ENCODE results near the gene SH3PXD2B.
A peak's percentile ranks its signal among the peaks of the same experiment; 100 is the strongest.
"Not testable (repeated sequence)": the region's sequence is repeated elsewhere in the genome, so short reads cannot be mapped to it uniquely, and the experiment has no call there.

The SH3PXD2B gene

GRCh38 chr5:172334196-172334595, 120.1 kb downstream of the SH3PXD2B start:
- DNase-seq, result peak; percentile 6 to 16

- not testable (repeated sequence) for DNase-seq
Observed at GRCh38 chr5:172326901-172327300, 127.4 kb downstream of the SH3PXD2B start.

- no peak for DNase-seq
Observed at GRCh38 chr5:172325452-172325851, 128.9 kb downstream of the SH3PXD2B start.

DNA sequence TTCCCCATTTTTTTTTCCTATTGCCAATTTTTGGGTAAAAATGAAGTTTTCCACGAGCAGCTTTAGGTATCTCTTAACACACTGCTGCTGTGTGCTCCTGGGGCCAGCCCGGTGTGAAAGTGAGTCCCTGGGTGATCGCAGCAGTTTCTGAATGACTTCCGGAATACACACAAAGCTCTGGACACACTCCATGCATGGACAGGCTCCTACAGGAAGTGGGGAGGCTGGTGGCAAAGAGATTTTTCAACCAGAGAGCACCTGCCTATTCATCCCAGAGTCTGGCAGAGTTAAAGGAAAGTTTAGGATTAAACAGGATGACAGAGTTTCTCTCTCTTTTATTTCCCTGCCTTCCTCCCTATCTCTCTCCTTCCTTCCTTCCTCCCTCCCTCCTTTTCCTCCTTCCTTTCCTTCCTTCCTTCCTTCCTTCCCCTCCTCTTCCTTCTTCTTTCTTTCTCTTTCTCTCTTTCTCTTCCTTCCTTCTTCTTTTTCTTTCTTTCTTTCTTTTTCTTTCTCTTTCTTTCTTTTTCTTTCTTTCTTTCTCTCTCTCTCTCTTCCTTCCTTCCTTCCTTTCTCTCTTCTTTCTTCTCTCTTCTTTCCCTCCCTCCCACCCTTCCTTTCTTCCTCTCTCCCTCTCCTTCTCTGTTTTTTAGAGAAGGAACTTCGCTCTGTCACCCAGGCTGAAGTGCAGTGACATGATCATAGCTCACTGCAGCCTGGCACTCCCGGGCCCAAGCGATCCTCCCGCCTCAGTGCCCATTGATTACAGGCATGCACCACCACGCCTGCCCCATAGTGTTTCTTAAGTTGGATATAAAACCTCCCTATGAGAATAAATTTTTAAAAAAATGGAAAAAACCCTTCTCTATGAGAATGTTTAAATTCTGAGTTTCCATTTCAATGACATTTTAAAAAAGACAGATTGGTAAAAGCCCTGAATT, 132.0 kb downstream of the SH3PXD2B start:
- no peak for DNase-seq

- no peak for DNase-seq
Observed at GRCh38 chr5:172321593-172321992, 132.7 kb downstream of the SH3PXD2B start.

GRCh38 chr5:172319708-172320441, 134.4 kb downstream of the SH3PXD2B start:
- no peak for DNase-seq

- no peak for DNase-seq
Observed at GRCh38 chr5:172315587-172316493, 138.5 kb downstream of the SH3PXD2B start.

DNA sequence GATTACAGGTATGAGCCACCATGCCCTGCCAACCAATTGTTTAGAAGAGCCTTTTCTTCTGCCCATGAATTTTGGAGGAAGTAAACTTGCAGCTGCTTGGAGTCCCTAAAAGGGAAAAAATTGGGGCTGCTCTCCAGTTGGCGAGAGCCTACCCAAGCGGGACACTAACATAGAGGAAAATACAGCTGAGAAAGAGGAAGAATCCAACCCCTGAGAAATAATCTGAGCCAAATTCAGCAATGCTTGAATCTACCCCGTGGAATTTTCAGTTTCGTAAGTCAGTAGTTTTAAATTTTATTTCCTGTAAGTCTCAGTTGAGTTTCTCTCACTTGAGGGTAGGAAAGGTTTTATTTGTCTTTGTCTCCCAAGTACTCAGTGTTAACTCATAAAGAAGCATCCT, 140.4 kb downstream of the SH3PXD2B start:
- no peak for DNase-seq

- no peak for DNase-seq
Observed at GRCh38 chr5:172312286-172312685, 142.0 kb downstream of the SH3PXD2B start.

DNA sequence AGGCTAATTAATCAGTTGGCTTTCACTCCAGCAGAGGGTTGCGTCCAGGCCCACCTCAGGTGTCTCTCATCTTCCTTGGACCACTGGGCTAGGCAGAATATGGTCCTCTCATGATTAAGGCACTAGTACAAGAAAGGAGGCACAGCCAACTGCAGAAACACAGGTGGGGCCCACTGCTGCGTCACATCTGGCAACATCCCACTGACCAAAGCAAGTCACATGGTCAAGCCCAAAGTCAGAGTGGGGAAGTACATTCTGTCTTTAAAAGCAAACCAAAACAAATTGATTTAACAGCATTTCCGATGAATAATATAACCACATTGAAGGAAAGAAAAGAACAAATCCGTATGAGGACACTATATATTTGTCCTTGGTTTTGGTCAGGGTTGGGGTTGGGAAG, 142.7 kb downstream of the SH3PXD2B start:
- DNase-seq, result no peak

- DNase-seq, result no peak
Observed at GRCh38 chr5:172311026-172311425, 143.3 kb downstream of the SH3PXD2B start.

- no peak for DNase-seq
Observed at GRCh38 chr5:172305380-172305779, 148.9 kb downstream of the SH3PXD2B start.

DNA sequence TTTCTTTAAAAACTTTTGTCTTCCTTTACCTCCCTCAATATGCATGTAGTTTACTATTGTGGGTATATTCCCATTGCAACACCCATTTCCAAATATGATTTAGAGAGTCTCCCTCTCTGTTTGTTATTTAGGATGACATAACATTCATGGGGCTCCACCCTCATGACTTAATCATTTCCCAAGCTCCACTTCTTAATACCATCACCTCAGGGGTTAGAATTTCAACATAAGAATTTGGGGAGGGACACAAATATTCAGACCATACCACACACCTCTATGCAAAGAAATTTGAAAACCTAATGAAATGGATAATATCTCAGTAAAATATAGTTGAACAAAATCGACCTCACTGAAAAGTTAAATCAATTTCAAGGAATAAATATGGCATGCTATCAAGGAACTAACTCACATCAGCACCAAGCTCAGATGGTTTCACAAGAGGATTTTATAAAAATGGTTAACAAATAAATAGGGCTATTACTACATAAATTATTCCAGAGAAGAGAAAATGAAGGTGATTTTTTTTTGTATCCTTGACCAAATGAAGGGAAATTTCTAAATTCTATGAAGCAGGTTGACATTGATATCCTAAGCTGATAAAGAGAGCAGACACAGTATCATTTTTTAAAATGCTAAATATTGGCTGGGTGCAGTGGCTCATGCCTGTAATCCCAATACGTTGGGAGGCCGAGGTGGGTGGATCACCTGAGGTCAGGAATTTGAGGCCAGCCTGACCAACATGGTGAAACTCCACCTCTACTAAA, 150.6 kb downstream of the SH3PXD2B start:
- no peak for DNase-seq

- DNase-seq, result no peak
Observed at GRCh38 chr5:172303162-172303561, 151.2 kb downstream of the SH3PXD2B start.

DNA sequence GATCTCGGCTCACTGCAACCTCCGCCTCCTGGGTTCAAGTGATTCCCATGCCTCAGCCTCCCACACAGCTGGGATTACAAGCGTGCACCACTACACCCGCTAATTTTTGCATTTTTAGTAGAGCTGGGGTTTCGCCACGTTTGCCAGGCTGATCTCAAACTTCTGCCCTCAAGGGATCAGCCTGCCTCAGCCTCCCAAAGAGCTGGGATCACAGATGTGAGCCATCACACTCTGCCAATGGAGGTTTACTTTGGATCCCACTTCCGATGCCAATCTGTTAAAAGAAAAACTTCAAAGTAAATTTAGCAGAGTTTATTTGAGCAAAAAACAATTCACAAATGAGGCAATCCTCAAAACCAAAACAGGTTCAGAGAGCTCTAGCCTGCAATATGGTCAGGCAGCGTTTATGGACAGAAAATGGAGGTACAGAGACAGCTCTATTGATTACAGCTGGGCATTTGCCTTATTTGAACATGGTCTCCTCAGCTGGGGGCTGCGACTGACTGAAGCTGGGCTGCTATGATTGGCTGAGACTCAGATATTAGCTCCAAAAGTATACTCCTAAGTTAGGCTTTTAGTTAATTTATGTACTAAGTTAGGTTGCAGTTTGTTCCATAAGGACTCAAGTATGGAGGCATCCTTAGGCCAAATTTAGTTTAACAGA, 152.1 kb downstream of the SH3PXD2B start:
- no peak for DNase-seq

GRCh38 chr5:172299916-172300439, 154.3 kb downstream of the SH3PXD2B start:
- DNase-seq, result no peak

DNA sequence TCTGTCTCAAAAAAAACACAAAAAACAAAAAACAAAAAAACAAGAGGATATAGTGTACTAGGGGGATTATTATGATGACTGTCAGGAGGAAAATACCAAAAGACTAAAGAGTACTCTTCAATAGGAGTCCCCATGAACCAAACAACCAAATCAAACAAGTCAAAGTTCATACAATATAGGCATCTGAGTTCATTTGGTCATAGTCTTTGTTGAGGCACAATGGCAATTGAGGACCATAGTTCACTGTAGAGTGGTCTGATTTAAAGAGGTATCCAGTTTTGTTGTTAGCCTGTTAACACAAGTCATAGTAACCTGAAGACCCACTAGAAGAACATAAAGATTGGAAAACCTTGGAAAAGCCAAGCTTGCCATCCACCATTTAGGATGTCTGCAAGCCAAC, 159.5 kb downstream of the SH3PXD2B start:
- DNase-seq, result no peak

DNA sequence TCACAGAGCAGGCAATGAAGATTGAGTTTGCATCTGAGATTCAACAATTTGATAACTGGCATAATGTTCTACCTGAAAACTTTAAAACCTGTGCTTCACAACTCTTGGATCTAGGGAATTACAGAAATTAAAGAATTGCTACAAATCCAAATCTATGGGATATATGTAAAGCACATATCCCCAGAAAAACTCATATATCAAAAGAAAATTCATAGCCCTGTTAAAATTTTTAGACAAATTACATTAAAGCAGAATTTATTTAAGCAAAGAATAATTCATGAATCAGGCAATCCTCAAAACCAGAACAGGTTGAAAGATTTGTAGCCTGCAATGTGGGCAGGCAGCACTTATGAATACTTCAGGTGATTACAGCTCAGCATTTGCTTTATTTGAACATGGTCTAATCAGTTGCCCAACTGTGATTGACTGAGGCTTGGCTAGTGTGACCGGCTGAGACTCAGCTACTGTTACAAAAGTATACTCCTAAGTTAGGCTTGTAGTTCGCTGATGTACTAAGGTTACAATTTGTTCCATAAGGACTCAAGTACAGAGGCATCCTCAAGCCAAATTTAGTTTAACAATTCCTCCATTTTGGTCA, 160.5 kb downstream of the SH3PXD2B start:
- DNase-seq, result no peak

DNA sequence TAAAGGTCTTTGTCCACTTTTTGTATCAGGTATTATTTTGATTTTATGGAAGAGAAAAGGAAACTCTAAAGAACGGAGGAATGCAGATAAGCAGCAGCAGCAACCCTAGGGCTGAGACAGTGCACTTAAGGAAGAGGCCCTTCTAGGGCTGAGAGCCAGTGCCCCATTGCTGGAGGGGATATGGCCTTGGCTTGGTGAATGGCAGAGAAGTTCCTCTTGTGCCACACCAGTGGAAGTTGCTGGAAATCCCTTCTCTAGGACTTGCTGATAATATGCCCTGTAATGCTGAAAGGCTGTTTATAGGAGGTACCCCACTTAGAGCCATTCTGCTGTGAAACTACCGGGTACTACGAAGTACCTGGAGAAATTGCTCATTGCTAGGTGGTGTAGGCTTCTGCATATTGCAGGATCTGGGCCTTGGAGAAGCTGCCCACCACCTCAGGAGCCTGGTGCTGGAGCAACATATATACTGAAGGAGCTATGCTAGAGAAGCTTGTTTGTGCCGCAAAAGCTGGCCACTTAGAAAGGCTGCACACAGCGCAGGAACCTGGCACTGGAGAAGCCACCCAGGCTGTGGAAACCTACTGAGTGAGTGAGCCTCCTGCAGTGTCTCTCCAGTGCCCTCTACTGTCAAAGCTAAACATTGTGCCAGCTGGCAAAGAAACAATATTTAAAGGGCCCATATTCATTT, 161.1 kb downstream of the SH3PXD2B start:
- DNase-seq, result peak; percentile 53 to 67

- DNase-seq, result not testable (repeated sequence)
Observed at GRCh38 chr5:172291837-172292236, 162.5 kb downstream of the SH3PXD2B start.

Measured in activated CD4-positive, alpha-beta T cell treated with anti-CD3 and anti-CD28 coated beads, Interleukin-2, amount 50 U/mL, for 48 hours (primary cell).